Liver (tissue), 9 donors: Measurements from ENCODE around the gene PSMG4. TPM values are rescaled to one million over a fixed set of nuclear protein-coding genes. Genes with fewer than 3 reads are reported as not detected.

Experiments used
- DNase-seq: peaks from one replicate; pipeline ENCODE4 v3.0.0-alpha.2; 2017; ENCODE audit warnings: low spot score
- H3K27ac ChIP-seq, 2 donors: one replicate each; pipeline ENCODE4 v1.7.0; 2013; ENCODE audit warnings: inconsistent platforms in 2 of 2, low read length in 2 of 2, control low read depth in 1 of 2, low read depth in 1 of 2, mild to moderate bottlenecking in 1 of 2
- H3K27me3 ChIP-seq, 4 donors: one replicate each; pipeline versions ENCODE4 v1.6.1 to v1.7.0; 2013; ENCODE audit warnings: low read length in 3 of 4, inconsistent platforms in 1 of 4, mild to moderate bottlenecking in 1 of 4, moderate library complexity in 1 of 4; ENCODE audit not compliant: control insufficient read depth in 4 of 4, insufficient read depth in 4 of 4
- H3K36me3 ChIP-seq, 4 donors: one replicate each; pipeline versions ENCODE4 v1.6.1 to v1.7.0; 2013; ENCODE audit warnings: low read length in 3 of 4, mild to moderate bottlenecking in 3 of 4, low read depth in 1 of 4, moderate library complexity in 1 of 4; ENCODE audit not compliant: control insufficient read depth in 4 of 4, insufficient read depth in 3 of 4
- H3K4me1 ChIP-seq, 4 donors: one replicate each; pipeline versions ENCODE4 v1.6.1 to v1.7.0; 2013; ENCODE audit warnings: low read length in 3 of 4, mild to moderate bottlenecking in 3 of 4, moderate library complexity in 1 of 4; ENCODE audit not compliant: control insufficient read depth in 4 of 4, insufficient read depth in 4 of 4
- H3K4me3 ChIP-seq, 3 donors: one replicate each; pipeline versions ENCODE4 v1.6.1 to v1.7.0; 2013; ENCODE audit warnings: low read length in 3 of 3, control low read depth in 1 of 3, low read depth in 1 of 3, mild to moderate bottlenecking in 1 of 3
- H3K9ac ChIP-seq, 2 donors: one replicate each; pipeline ENCODE4 v1.7.0; 2013; ENCODE audit warnings: low read length in 2 of 2, mild to moderate bottlenecking in 2 of 2, moderate library complexity in 2 of 2, control low read depth in 1 of 2, low read depth in 1 of 2
- H3K9me3 ChIP-seq, 4 donors: one replicate each; pipeline versions ENCODE4 v1.6.1 to v1.7.0; 2013; ENCODE audit warnings: low read length in 3 of 4; ENCODE audit not compliant: control insufficient read depth in 4 of 4
- EGR1 ChIP-seq, 2 donors: IDR thresholded peaks; 2 replicates each; pipeline ENCODE4 v1.6.1; 2016 to 2018; ENCODE audit warnings: antibody characterized with exemption in 2 of 2, low read depth in 2 of 2
- FOXA1 ChIP-seq: IDR thresholded peaks from 2 replicates; pipeline ENCODE4 v1.6.1; 2016; ENCODE audit warnings: antibody characterized with exemption
- FOXA2 ChIP-seq: IDR thresholded peaks from 2 replicates; pipeline ENCODE4 v1.6.1; 2016; ENCODE audit warnings: antibody characterized with exemption
- GABPA ChIP-seq, 2 donors: IDR thresholded peaks in 1 of 2; conservative IDR thresholded peaks in 1 of 2; 2 replicates each; pipeline ENCODE4 v1.6.1; 2016; ENCODE audit warnings: antibody characterized with exemption in 2 of 2, mild to moderate bottlenecking in 1 of 2, moderate library complexity in 1 of 2
- HNF4A ChIP-seq, 2 donors: conservative IDR thresholded peaks; 2 replicates each; pipeline ENCODE4 v1.6.1; 2016; ENCODE audit warnings: antibody characterized with exemption in 2 of 2, mild to moderate bottlenecking in 2 of 2
- JUND ChIP-seq, 2 donors: IDR thresholded peaks; 2 replicates each; pipeline ENCODE4 v1.6.1; 2016; ENCODE audit warnings: antibody characterized with exemption in 2 of 2
- MAX ChIP-seq: IDR thresholded peaks from 2 replicates; pipeline ENCODE4 v1.6.1; 2016; ENCODE audit warnings: antibody characterized with exemption
- NR2F2 ChIP-seq: IDR thresholded peaks from 2 replicates; pipeline ENCODE4 v1.6.1; 2016; ENCODE audit warnings: antibody characterized with exemption
- RAD21 ChIP-seq, 2 donors: IDR thresholded peaks; 2 replicates each; pipeline ENCODE4 v1.6.1; 2016; ENCODE audit warnings: antibody characterized with exemption in 2 of 2, mild to moderate bottlenecking in 2 of 2
- REST ChIP-seq: IDR thresholded peaks from 2 replicates; pipeline ENCODE4 v1.6.1; 2016; ENCODE audit warnings: antibody characterized with exemption, mild to moderate bottlenecking
- RXRA ChIP-seq, 2 donors: IDR thresholded peaks; 2 replicates each; pipeline ENCODE4 v1.6.1; 2017 to 2018; ENCODE audit warnings: antibody characterized with exemption in 2 of 2, mild to moderate bottlenecking in 1 of 2
- SP1 ChIP-seq: IDR thresholded peaks from 2 replicates; pipeline ENCODE4 v1.6.1; 2018; ENCODE audit warnings: antibody characterized with exemption, mild to moderate bottlenecking
- TAF1 ChIP-seq: conservative IDR thresholded peaks from 2 replicates; pipeline ENCODE4 v1.6.1; 2016; ENCODE audit warnings: antibody characterized with exemption, mild to moderate bottlenecking
- YY1 ChIP-seq: IDR thresholded peaks from 2 replicates; pipeline ENCODE4 v1.6.1; 2016; ENCODE audit warnings: antibody characterized with exemption, mild to moderate bottlenecking
- ZBTB33 ChIP-seq: IDR thresholded peaks from 2 replicates; pipeline ENCODE4 v1.6.1; 2016; ENCODE audit warnings: antibody characterized with exemption
- WGBS: extraction: QIAGEN DNeasy Blood & Tissue Kit; methylation state at CpG from one replicate; pipeline ENCODE4 v1.1.7; 2013; 5-methylcytosine and 5-hydroxymethylcytosine counted together
- polyA plus RNA-seq, 2 donors: library from polyadenylated mRNA; stranded (reverse) in 1 of 2; unstranded in 1 of 2; fragments of 200-250 nt in 1 of 2; fragments of >200 nt in 1 of 2; fragmentation: Nextera tagmentation in 1 of 2; extraction: Ambion mirVana in 1 of 2; gene quantifications; one replicate each; pipeline versions ENCODE4 v1.2.1 to v1.2.3, GENCODE V29; 2013 to 2015
- total RNA-seq, 2 donors: library from RNA; depleted of rRNA; stranded (reverse); fragments of >200 nt; gene quantifications; one replicate each; pipeline ENCODE4 v1.2.3, GENCODE V29; 2014
- TF ChIP-seq, protein P1 (sequence below): IDR thresholded peaks from 2 replicates; pipeline ENCODE4 v1.6.1; 2016; ENCODE audit warnings: antibody characterized with exemption
- TF ChIP-seq, protein P2 (sequence below): fragments of 150-350 bp; IDR thresholded peaks from 2 replicates; pipeline ENCODE4 v1.5.1; 2017; ENCODE audit warnings: improper control_type of control experiment, low read depth, low read length; ENCODE audit not compliant: missing input control
- donor health status: healthy.
- donor health status: healthy.
- donor health status: healthy.
- donor health status: healthy.
- donor health status: healthy.

Gene PSMG4
- total and polyA plus RNA-seq, 4 donors = 10.7 to 28.5 (median 15.1) TPM

DNA sequence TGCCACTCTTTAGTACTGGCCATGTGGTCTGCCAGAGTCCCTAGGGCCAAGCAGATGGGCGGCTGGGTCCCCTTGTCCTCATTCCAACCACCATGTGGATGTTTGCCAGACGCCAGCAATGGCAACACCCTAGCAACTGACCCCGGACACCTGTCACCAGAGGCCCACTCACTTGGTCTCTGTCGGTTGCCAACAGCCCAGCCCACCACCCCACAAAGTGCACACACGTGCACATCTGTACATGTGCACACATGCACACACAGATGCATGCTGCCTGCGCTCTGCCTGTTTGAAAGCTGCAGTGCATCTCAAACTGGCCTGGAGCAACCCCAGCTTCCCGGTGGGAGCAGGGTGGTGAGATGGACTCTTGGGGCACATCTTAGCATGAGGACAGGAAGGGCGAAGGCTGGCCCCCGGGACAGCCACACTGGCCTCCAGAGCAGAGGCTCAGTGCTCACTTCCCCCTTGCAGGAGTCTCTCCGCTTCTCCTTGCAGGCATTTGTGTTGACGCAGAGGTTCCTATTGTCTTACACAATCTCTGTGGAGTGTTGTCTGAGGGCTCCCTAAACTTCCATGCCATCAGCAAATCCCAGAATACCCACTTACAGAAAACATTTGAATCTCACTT, 54.0 kb downstream of the PSMG4 start:
- Histone ChIP-seq H3K36me3 (peaks cover 0 to 5% (median 2%) of the 10 kb centered on the region in 4 donors), H3K4me3 (no peak overlapping the region), H3K4me1 (no peaks in the 10 kb centered on the region), H3K9ac (no peak overlapping the region), H3K9me3 (no peaks in the 10 kb centered on the region), H3K27ac (no peak overlapping the region), H3K27me3 (no peaks in the 10 kb centered on the region)
- TF ChIP-seq GABPA (IDR thresholded peaks at IDR 0.05 in 1 of 2, conservative IDR thresholded peaks at IDR 0.05 in 1 of 2) (no peak), SP1 (no peak), RXRA (IDR thresholded peaks at IDR 0.05) (no peak)
- TF ChIP-seq, protein P1, sequence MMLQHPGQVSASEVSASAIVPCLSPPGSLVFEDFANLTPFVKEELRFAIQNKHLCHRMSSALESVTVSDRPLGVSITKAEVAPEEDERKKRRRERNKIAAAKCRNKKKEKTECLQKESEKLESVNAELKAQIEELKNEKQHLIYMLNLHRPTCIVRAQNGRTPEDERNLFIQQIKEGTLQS = no peak
- no peak for DNase-seq
- WGBS = 86% methylated on average over 11 of the region's 11 CpGs

DNA sequence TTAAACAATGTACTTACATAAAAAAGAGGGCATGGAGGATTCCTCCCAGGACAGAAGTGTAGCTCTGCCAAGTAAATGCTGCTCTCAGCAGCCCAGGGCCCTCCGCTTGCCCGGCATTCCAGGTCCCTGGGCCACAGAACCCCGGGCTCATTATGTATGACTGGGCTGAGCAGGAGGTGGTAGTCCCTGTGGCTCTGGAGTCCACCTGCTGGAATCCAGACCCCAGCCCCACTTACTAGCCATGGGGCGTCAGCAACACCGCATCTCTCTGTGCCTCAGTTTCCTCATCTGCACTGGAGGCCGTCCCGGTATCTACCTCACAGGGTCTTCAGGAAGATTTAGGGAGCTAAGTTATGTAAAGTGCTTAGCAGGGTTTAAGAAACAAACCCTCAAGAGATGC, 55.4 kb downstream of the PSMG4 start:
- no peak overlapping the region for H3K27ac ChIP-seq
- no peaks in the 10 kb centered on the region for H3K9me3 ChIP-seq
- H3K4me1 ChIP-seq = no peaks in the 10 kb centered on the region
- H3K27me3 ChIP-seq = no peaks in the 10 kb centered on the region
- H3K36me3 ChIP-seq = peaks cover 0 to 5% (median 2%) of the 10 kb centered on the region in 4 donors
- no peak for DNase-seq
- no peak overlapping the region for H3K4me3 ChIP-seq
- TF ChIP-seq GABPA (IDR thresholded peaks at IDR 0.05 in 1 of 2, conservative IDR thresholded peaks at IDR 0.05 in 1 of 2) = no peak
- no peak for TF ChIP-seq JUND (IDR thresholded peaks at IDR 0.05)
- TF ChIP-seq FOXA2 = no peak
- TF ChIP-seq RXRA (IDR thresholded peaks at IDR 0.05) = no peak
- no peak for TF ChIP-seq NR2F2
- TF ChIP-seq HNF4A (conservative IDR thresholded peaks at IDR 0.05) = no peak
- TF ChIP-seq, protein P2, sequence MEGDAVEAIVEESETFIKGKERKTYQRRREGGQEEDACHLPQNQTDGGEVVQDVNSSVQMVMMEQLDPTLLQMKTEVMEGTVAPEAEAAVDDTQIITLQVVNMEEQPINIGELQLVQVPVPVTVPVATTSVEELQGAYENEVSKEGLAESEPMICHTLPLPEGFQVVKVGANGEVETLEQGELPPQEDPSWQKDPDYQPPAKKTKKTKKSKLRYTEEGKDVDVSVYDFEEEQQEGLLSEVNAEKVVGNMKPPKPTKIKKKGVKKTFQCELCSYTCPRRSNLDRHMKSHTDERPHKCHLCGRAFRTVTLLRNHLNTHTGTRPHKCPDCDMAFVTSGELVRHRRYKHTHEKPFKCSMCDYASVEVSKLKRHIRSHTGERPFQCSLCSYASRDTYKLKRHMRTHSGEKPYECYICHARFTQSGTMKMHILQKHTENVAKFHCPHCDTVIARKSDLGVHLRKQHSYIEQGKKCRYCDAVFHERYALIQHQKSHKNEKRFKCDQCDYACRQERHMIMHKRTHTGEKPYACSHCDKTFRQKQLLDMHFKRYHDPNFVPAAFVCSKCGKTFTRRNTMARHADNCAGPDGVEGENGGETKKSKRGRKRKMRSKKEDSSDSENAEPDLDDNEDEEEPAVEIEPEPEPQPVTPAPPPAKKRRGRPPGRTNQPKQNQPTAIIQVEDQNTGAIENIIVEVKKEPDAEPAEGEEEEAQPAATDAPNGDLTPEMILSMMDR = no peak
- TF ChIP-seq REST = no peak
- no peak for TF ChIP-seq EGR1 (IDR thresholded peaks at IDR 0.05; ENCODE audit: low read depth in 2 of 2)
- TF ChIP-seq YY1 = no peak
- TF ChIP-seq TAF1 = no peak
- no peak for TF ChIP-seq ZBTB33
- TF ChIP-seq FOXA1 = no peak
- no peak for TF ChIP-seq RAD21 (IDR thresholded peaks at IDR 0.05)
- TF ChIP-seq SP1 = no peak
- TF ChIP-seq MAX = no peak
- no peak overlapping the region for H3K9ac ChIP-seq
- WGBS = 92% methylated on average over 7 of the region's 7 CpGs
